SU-DHL-6 (cell line): ENCODE results near the gene XYLT1.

ENCODE experiments used
- EZH2phosphoT487 ChIP-seq: fragments of 200-600 bp; sonication (generic), shearing (Covaris generic); conservative IDR thresholded peaks from 2 replicates; pipeline ENCODE4 v1.6.1; 2018; ENCODE audit warnings: mild to moderate bottlenecking, antibody characterized with exemption, low read length, moderate library complexity, mixed read lengths
- TF ChIP-seq, protein P1 (sequence below): fragments of 200-600 bp; sonication (generic); IDR thresholded peaks from one replicate; pipeline ENCODE4 v1.5.1; 2017; ENCODE audit warnings: antibody characterized with exemption, mild to moderate bottlenecking, low read length, moderate library complexity; ENCODE audit not compliant: insufficient read depth, poor library complexity, severe bottlenecking

- TF ChIP-seq, protein P1, sequence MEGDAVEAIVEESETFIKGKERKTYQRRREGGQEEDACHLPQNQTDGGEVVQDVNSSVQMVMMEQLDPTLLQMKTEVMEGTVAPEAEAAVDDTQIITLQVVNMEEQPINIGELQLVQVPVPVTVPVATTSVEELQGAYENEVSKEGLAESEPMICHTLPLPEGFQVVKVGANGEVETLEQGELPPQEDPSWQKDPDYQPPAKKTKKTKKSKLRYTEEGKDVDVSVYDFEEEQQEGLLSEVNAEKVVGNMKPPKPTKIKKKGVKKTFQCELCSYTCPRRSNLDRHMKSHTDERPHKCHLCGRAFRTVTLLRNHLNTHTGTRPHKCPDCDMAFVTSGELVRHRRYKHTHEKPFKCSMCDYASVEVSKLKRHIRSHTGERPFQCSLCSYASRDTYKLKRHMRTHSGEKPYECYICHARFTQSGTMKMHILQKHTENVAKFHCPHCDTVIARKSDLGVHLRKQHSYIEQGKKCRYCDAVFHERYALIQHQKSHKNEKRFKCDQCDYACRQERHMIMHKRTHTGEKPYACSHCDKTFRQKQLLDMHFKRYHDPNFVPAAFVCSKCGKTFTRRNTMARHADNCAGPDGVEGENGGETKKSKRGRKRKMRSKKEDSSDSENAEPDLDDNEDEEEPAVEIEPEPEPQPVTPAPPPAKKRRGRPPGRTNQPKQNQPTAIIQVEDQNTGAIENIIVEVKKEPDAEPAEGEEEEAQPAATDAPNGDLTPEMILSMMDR = no peak
- no peak for TF ChIP-seq EZH2phosphoT487
Measured at GRCh38 chr16:17353561-17353960, 117.2 kb downstream of the XYLT1 start.
